Esophagus muscularis mucosa (tissue), 4 donors: ENCODE results near the gene GRM5. TPM values are rescaled to one million over a fixed set of nuclear protein-coding genes. Genes with fewer than 3 reads are reported as not detected.

Experiments used
- DNase-seq: peaks from one replicate; pipeline ENCODE4 v3.0.0-alpha.2; 2017; ENCODE audit errors: extremely low spot score
- H3K27ac ChIP-seq, 4 donors: fragments of 200-600 bp; sonication (generic); replicated peaks in 1 of 4; 1 replicate in 3 of 4; 2 replicates in 1 of 4; pipeline ENCODE4 v1.5.1; 2016 to 2019; ENCODE audit warnings: mild to moderate bottlenecking in 1 of 4
- H3K27me3 ChIP-seq, 4 donors: fragments of 200-600 bp; sonication (generic); one replicate each; pipeline versions ENCODE4 v1.5.1 to v1.6.0; 2016 to 2019
- H3K36me3 ChIP-seq, 4 donors: fragments of 200-600 bp; sonication (generic); one replicate each; pipeline ENCODE4 v1.5.1; 2016 to 2019
- H3K4me1 ChIP-seq, 4 donors: fragments of 200-600 bp; sonication (generic); one replicate each; pipeline ENCODE4 v1.5.1; 2016 to 2019
- H3K4me3 ChIP-seq, 4 donors: fragments of 200-600 bp; sonication (generic); 1 replicate in 2 of 4; 2 replicates in 2 of 4; pipeline ENCODE4 v1.5.1; 2016 to 2019; ENCODE audit warnings: mild to moderate bottlenecking in 4 of 4, moderate library complexity in 1 of 4
- H3K9me3 ChIP-seq, 4 donors: fragments of 200-600 bp; sonication (generic); 1 replicate in 3 of 4; 2 replicates in 1 of 4; pipeline ENCODE4 v1.5.1; 2016 to 2019
- CTCF ChIP-seq, 3 experiments: fragments of 200-600 bp in 2 of 3; fragments of 450-650 bp in 1 of 3; sonication (generic) in 2 of 3; IDR thresholded peaks; one replicate each; pipeline ENCODE4 v1.5.1; 2017 to 2019; ENCODE audit warnings: antibody characterized with exemption in 3 of 3, mild to moderate bottlenecking in 2 of 3, moderate library complexity in 1 of 3
- EP300 ChIP-seq: sonication (generic); formaldehyde crosslinking; IDR thresholded peaks from one replicate; pipeline ENCODE4 v1.6.1; 2017; ENCODE audit warnings: antibody characterized with exemption
- POLR2A ChIP-seq: fragments of 450-650 bp; IDR thresholded peaks from one replicate; pipeline ENCODE4 v1.6.1; 2017; ENCODE audit warnings: antibody characterized with exemption, moderate library complexity, mild to moderate bottlenecking, low read depth
- POLR2AphosphoS5 ChIP-seq, 2 donors: sonication (generic); formaldehyde crosslinking; IDR thresholded peaks; one replicate each; pipeline ENCODE4 v1.6.1; 2017; ENCODE audit warnings: antibody characterized with exemption in 2 of 2
- WGBS: methylation state at CpG from one replicate; pipeline ENCODE4 v1.1.5; 2018; 5-methylcytosine and 5-hydroxymethylcytosine counted together
- intact Hi-C: fragments of 100-400 bp; cut with DNase I; formaldehyde crosslinking; loops from one replicate; pipeline ENCODE4 v1.15.1; 2023
- total RNA-seq, 4 donors: library from RNA; depleted of rRNA; stranded (reverse); fragments of >200 nt; gene quantifications; one replicate each; pipeline versions ENCODE4 v1.1.0 to v1.2.1, GENCODE V29; 2016

Gene GRM5
- total RNA-seq, 4 donors from 2014 or later, result not detected

- Histone ChIP-seq H3K4me1 (no peaks in the 10 kb centered on the region), H3K27me3 (no peaks in the 10 kb centered on the region), H3K4me3 (no peak overlapping the region), H3K36me3 (no peaks in the 10 kb centered on the region), H3K9me3 (no peaks in the 10 kb centered on the region), H3K27ac (no peak overlapping the region)
- no peak for TF ChIP-seq POLR2A
- no peak for TF ChIP-seq EP300
- no peak for TF ChIP-seq POLR2AphosphoS5 (IDR thresholded peaks at IDR 0.05)
- no peak for TF ChIP-seq CTCF (IDR thresholded peaks at IDR 0.05)
- WGBS, result 95% methylated on average over 1 of the region's 1 CpG
- intact Hi-C loops, result no loop called here
- DNase-seq, result no peak
These were observed 578.1 kb downstream of the GRM5 start for GRCh38 chr11:88487646-88488045.

DNA sequence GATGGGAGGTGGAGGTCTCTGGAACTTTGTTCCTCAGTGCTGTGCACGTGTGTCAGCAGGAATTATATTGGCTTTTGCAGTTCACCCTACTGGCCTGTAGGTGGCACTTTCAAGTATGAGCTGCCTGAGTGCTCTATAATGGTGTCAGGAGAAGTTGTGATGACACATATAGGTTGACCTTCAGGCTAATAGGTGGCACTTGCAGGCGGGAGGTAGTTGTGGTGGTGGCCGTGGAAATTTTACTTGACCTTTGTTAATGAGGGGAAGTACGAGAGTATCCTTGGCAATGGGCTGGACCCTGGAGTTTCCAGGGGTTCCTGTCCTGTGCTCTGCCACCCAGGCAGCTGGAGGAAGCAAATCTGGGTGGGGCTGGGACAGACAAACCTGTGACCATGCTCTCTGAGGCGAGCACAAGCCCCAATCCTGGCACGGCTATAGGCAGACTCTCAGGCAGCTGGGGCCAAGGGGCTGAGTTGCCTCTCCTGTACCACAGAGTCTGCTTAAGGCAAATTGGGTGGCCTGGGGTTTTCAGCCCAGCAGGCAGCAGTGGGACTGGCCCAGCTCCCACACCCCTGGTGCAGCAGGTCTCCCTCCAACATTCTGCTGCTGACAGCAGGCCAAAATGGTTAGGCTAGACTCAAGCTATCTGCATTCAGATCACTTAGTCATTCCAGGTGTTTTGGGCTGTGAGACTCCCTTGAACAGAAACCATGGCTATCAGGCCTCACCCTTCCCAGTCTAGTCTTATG is 580.7 kb downstream of the GRM5 start:
- no peak for DNase-seq
- no peaks in the 10 kb centered on the region for H3K36me3 ChIP-seq
- no peak overlapping the region for H3K27ac ChIP-seq
- no peak overlapping the region for H3K4me3 ChIP-seq
- 75% methylated on average over 4 of the region's 6 CpGs for WGBS
- TF ChIP-seq CTCF (IDR thresholded peaks at IDR 0.05), result peak; percentile 26 to 62 (median 31)
- TF ChIP-seq EP300, result no peak
- intact Hi-C loops, result no loop called here
- no peaks in the 10 kb centered on the region for H3K9me3 ChIP-seq
- H3K27me3 ChIP-seq, result no peaks in the 10 kb centered on the region
- peaks cover 0 to 5% (median 4%) of the 10 kb centered on the region in 4 donors for H3K4me1 ChIP-seq

DNA sequence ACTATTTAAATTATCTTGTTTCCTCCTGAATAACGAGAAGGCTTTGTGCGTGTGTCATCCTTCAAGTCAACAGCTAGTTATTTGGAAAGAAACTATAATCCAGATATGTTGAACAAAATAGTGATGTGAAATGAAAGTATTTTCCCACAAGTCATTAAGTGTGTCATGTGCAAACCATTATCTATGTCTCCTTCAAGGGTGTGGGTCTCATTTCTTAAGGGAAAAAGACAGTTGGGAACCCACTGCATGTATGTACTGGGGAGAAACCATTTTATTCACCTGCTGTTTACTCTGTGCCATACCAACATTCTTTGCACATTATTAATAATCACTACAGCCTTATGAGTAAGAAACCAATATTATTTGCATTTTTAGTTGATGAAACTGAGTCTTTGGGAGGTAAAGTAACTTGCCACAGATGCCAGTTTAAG is 582.9 kb downstream of the GRM5 start:
- TF ChIP-seq POLR2AphosphoS5 (IDR thresholded peaks at IDR 0.05), result no peak
- no peak for TF ChIP-seq CTCF (IDR thresholded peaks at IDR 0.05)
- no peak for TF ChIP-seq POLR2A
- TF ChIP-seq EP300, result no peak
- Histone ChIP-seq H3K27me3 (no peaks in the 10 kb centered on the region), H3K9me3 (no peaks in the 10 kb centered on the region), H3K36me3 (no peaks in the 10 kb centered on the region), H3K27ac (no peak overlapping the region), H3K4me3 (no peak overlapping the region), H3K4me1 (peaks cover 0 to 10% (median 6%) of the 10 kb centered on the region in 4 donors)
- WGBS, result 85% methylated on average over 2 of the region's 2 CpGs
- no peak for DNase-seq
- intact Hi-C loops, result no loop called here

- Histone ChIP-seq H3K9me3 (no peaks in the 10 kb centered on the region), H3K36me3 (no peaks in the 10 kb centered on the region), H3K27ac (peak overlapping the region in 1 of 4 donors; percentile 9), H3K27me3 (no peaks in the 10 kb centered on the region), H3K4me1 (peaks cover 0 to 22% (median 13%) of the 10 kb centered on the region in 4 donors), H3K4me3 (no peak overlapping the region)
- intact Hi-C loops, result no loop called here
- DNase-seq, result no peak
- TF ChIP-seq POLR2A (no peak), POLR2AphosphoS5 (IDR thresholded peaks at IDR 0.05) (peak in 1 of 2 donors; percentile 77), CTCF (IDR thresholded peaks at IDR 0.05) (no peak), EP300 (no peak)
- WGBS, result 29% methylated on average over 1 of the region's 1 CpG
These were observed 585.6 kb downstream of the GRM5 start for GRCh38 chr11:88480223-88480622.
